H9 (cell line): ENCODE results near the gene ZNF674. TPM values are rescaled to one million over a fixed set of nuclear protein-coding genes. Genes with fewer than 3 reads are reported as not detected.

Experiments used
- DNase-seq: peaks from one replicate; pipeline ENCODE4 v3.0.0-alpha.2; 2017
- H2AFZ ChIP-seq: one replicate; pipeline ENCODE4 v1.6.1; 2013; ENCODE audit warnings: mild to moderate bottlenecking, low read length, control low read depth, moderate library complexity
- H2AK5ac ChIP-seq: 2 replicates; pipeline ENCODE4 v1.6.1; 2013; ENCODE audit warnings: low read length, control low read depth, mixed read lengths; ENCODE audit not compliant: insufficient read length
- H2BK120ac ChIP-seq: one replicate; pipeline ENCODE4 v1.6.1; 2013; ENCODE audit warnings: low read depth, mild to moderate bottlenecking, low read length, control low read depth, inconsistent platforms; ENCODE audit not compliant: poor library complexity, severe bottlenecking
- H2BK12ac ChIP-seq: 2 replicates; pipeline ENCODE4 v1.6.1; 2013; ENCODE audit warnings: low read length, control low read depth, mixed read lengths, low read depth; ENCODE audit not compliant: insufficient read length
- H2BK15ac ChIP-seq: 2 replicates; pipeline ENCODE4 v1.6.1; 2013; ENCODE audit warnings: low read depth, low read length, control low read depth
- H2BK20ac ChIP-seq: one replicate; pipeline ENCODE4 v1.6.1; 2013; ENCODE audit warnings: low read depth, mild to moderate bottlenecking, low read length, control low read depth, inconsistent platforms; ENCODE audit not compliant: poor library complexity, severe bottlenecking
- H2BK5ac ChIP-seq: 2 replicates; pipeline ENCODE4 v1.6.1; 2013; ENCODE audit warnings: low read length, control low read depth, mixed read lengths; ENCODE audit not compliant: insufficient read length
- H3K14ac ChIP-seq: 2 replicates; pipeline ENCODE4 v1.6.1; 2013; ENCODE audit warnings: low read length, control low read depth; ENCODE audit not compliant: insufficient read depth
- H3K18ac ChIP-seq: 2 replicates; pipeline ENCODE4 v1.6.1; 2013; ENCODE audit warnings: low read depth, mild to moderate bottlenecking, mixed read lengths, low read length, control low read depth; ENCODE audit not compliant: insufficient read length
- H3K23ac ChIP-seq: 2 replicates; pipeline ENCODE4 v1.6.1; 2013; ENCODE audit warnings: low read length, control low read depth, mixed read lengths, low read depth; ENCODE audit not compliant: insufficient read length
- H3K23me2 ChIP-seq: 2 replicates; pipeline ENCODE4 v1.6.1; 2013; ENCODE audit warnings: low read depth, mild to moderate bottlenecking, mixed read lengths, low read length, control low read depth; ENCODE audit not compliant: insufficient read length, poor library complexity, severe bottlenecking
- H3K27ac ChIP-seq: 2 replicates; pipeline ENCODE4 v1.5.1; 2013; ENCODE audit warnings: low read length, control low read depth, mixed read lengths, low read depth; ENCODE audit not compliant: insufficient read length
- H3K27me3 ChIP-seq: 2 replicates; pipeline ENCODE4 v1.6.1; 2013; ENCODE audit warnings: low read length, control low read depth, inconsistent platforms; ENCODE audit not compliant: insufficient read depth
- H3K4ac ChIP-seq: 2 replicates; pipeline ENCODE4 v1.6.1; 2013; ENCODE audit warnings: low read depth, mild to moderate bottlenecking, control low read depth, inconsistent platforms, low read length, moderate library complexity
- H3K4me1 ChIP-seq: 2 replicates; pipeline ENCODE4 v1.6.1; 2013; ENCODE audit warnings: low read length, control low read depth, inconsistent platforms; ENCODE audit not compliant: insufficient read depth
- H3K4me2 ChIP-seq: 2 replicates; pipeline ENCODE4 v1.6.1; 2013; ENCODE audit warnings: low read length, control low read depth, mixed read lengths; ENCODE audit not compliant: insufficient read length, insufficient read depth
- H3K56ac ChIP-seq: 2 replicates; pipeline ENCODE4 v1.6.1; 2013; ENCODE audit warnings: low read depth, mild to moderate bottlenecking, mixed read lengths, low read length, control low read depth; ENCODE audit not compliant: insufficient read length
- H3K79me1 ChIP-seq: 2 replicates; pipeline ENCODE4 v1.6.1; 2013; ENCODE audit warnings: low read depth, mild to moderate bottlenecking, moderate library complexity, low read length, control low read depth, inconsistent platforms; ENCODE audit not compliant: insufficient read depth, poor library complexity, severe bottlenecking
- H3K79me2 ChIP-seq: 2 replicates; pipeline ENCODE4 v1.6.1; 2013; ENCODE audit warnings: low read length, control low read depth, inconsistent platforms; ENCODE audit not compliant: insufficient read depth
- H3K9ac ChIP-seq: 2 replicates; pipeline ENCODE4 v1.6.1; 2013; ENCODE audit warnings: low read length, control low read depth, mixed read lengths; ENCODE audit not compliant: insufficient read length; ENCODE audit errors: extremely low read depth
- H3K9me3 ChIP-seq: one replicate; pipeline ENCODE4 v1.6.1; 2013; ENCODE audit warnings: low read depth, low read length, inconsistent platforms; ENCODE audit not compliant: control insufficient read depth
- H3T11ph ChIP-seq: one replicate; pipeline ENCODE4 v1.6.1; 2013; ENCODE audit warnings: mild to moderate bottlenecking, low read length, control low read depth, inconsistent platforms
- H4K20me1 ChIP-seq: one replicate; pipeline ENCODE4 v1.6.1; 2013; ENCODE audit not compliant: control insufficient read depth, insufficient read length, insufficient read depth
- H4K5ac ChIP-seq: 2 replicates; pipeline ENCODE4 v1.6.1; 2013; ENCODE audit warnings: low read depth, mild to moderate bottlenecking, mixed read lengths, low read length, control low read depth; ENCODE audit not compliant: insufficient read length
- H4K8ac ChIP-seq: replicated peaks from 2 replicates; pipeline ENCODE4 v1.6.1; 2013; ENCODE audit warnings: low read length, control low read depth, mixed read lengths, low read depth; ENCODE audit not compliant: insufficient read length
- H4K91ac ChIP-seq: 2 replicates; pipeline ENCODE4 v1.6.1; 2013; ENCODE audit warnings: low read depth, mild to moderate bottlenecking, moderate library complexity, mixed read lengths, low read length, control low read depth; ENCODE audit not compliant: insufficient read length
- H3K27ac Mint-ChIP-seq, 3 experiments: 2 replicates in 2 of 3; 3 replicates in 1 of 3; pipeline ENCODE4 v1.8.0; 2020 to 2021; ENCODE audit warnings: mixed read lengths in 3 of 3, mild to moderate bottlenecking in 1 of 3, moderate library complexity in 1 of 3
- H3K27me3 Mint-ChIP-seq: 2 replicates; pipeline ENCODE4 v1.8.0; 2021; ENCODE audit warnings: low read depth, mild to moderate bottlenecking, moderate library complexity, mixed read lengths
- H3K36me3 Mint-ChIP-seq, 3 experiments: 2 replicates in 2 of 3; 3 replicates in 1 of 3; pipeline ENCODE4 v1.8.0; 2020 to 2021; ENCODE audit warnings: low read depth in 3 of 3, mixed read lengths in 3 of 3; ENCODE audit not compliant: insufficient read depth in 1 of 3
- H3K4me1 Mint-ChIP-seq, 2 experiments: 2 replicates each; pipeline ENCODE4 v1.8.0; 2020; ENCODE audit warnings: mixed read lengths in 2 of 2
- H3K4me3 Mint-ChIP-seq, 2 experiments: 2 replicates in 1 of 2; 3 replicates in 1 of 2; pipeline ENCODE4 v1.8.0; 2020 to 2021; ENCODE audit warnings: mild to moderate bottlenecking in 2 of 2, mixed read lengths in 2 of 2, moderate library complexity in 1 of 2
- H3K9me3 Mint-ChIP-seq, 2 experiments: 2 replicates in 1 of 2; 3 replicates in 1 of 2; pipeline ENCODE4 v1.8.0; 2020; ENCODE audit warnings: mild to moderate bottlenecking in 2 of 2, mixed read lengths in 2 of 2, moderate library complexity in 1 of 2
- CTCF ChIP-seq: fragments of 200-600 bp; sonication (generic); conservative IDR thresholded peaks from 3 replicates; pipeline ENCODE4 v1.8.0; 2021; ENCODE audit warnings: antibody characterized with exemption, mild to moderate bottlenecking
- WGBS: extraction: QIAGEN DNeasy Blood & Tissue Kit; methylation state at CpG from one replicate; pipeline ENCODE4 v1.1.7; 2013; ENCODE audit warnings: missing lambda C conversion rate, low lambda C conversion rate, mixed read lengths; ENCODE audit not compliant: insufficient read length; ENCODE audit errors: extremely low coverage; 5-methylcytosine and 5-hydroxymethylcytosine counted together
- total RNA-seq: library from RNA; stranded (reverse); gene quantifications from 2 replicates; pipeline ENCODE4 v1.2.1, GENCODE V29; 2021

The ZNF674 gene
- total RNA-seq, 1 experiment from 2014 or later, result 10.1 TPM

- Mint-ChIP-seq H3K4me3 (no peak overlapping the region), H3K36me3 (peaks cover 20 to 47% (median 40%) of the 10 kb centered on the region in 3 experiments), H3K4me1 (peaks cover 9 to 21% of the 10 kb centered on the region in 2 experiments), H3K27me3 (no peaks in the 10 kb centered on the region), H3K9me3 (peaks cover 52 to 68% of the 10 kb centered on the region in 2 experiments), H3K27ac (no peak overlapping the region)
- no peak overlapping the region for H2BK120ac ChIP-seq
- DNase-seq, result no peak
- no peaks in the 10 kb centered on the region for H3K4me1 ChIP-seq
- no peak overlapping the region for H3K14ac ChIP-seq
- H4K5ac ChIP-seq, result no peak overlapping the region
- H3K23me2 ChIP-seq, result no peaks in the 10 kb centered on the region
- H4K91ac ChIP-seq, result no peak overlapping the region
- no peak overlapping the region for H2BK20ac ChIP-seq
- H2BK5ac ChIP-seq, result no peak overlapping the region
- H3T11ph ChIP-seq, result no peak overlapping the region
- no peak overlapping the region for H2BK12ac ChIP-seq
- no peaks in the 10 kb centered on the region for H4K20me1 ChIP-seq
- peaks cover 13% of the 10 kb centered on the region for H3K9me3 ChIP-seq
- no peaks in the 10 kb centered on the region for H3K79me1 ChIP-seq
- H3K23ac ChIP-seq, result no peak overlapping the region
- no peak overlapping the region for H3K9ac ChIP-seq
- H3K4me2 ChIP-seq, result no peak overlapping the region
- H3K79me2 ChIP-seq, result peaks cover 12% of the 10 kb centered on the region
- no peak overlapping the region for H3K4ac ChIP-seq
- no peak overlapping the region for H3K18ac ChIP-seq
- no CpG with 5 or more reads among the region's 2 CpGs for WGBS
- H3K27ac ChIP-seq, result no peak overlapping the region
- no peak for TF ChIP-seq CTCF
- H2AK5ac ChIP-seq, result no peak overlapping the region
- no peaks in the 10 kb centered on the region for H3K27me3 ChIP-seq
- H4K8ac ChIP-seq, result no peak overlapping the region
- H2BK15ac ChIP-seq, result no peak overlapping the region
- H2AFZ ChIP-seq, result no peak overlapping the region
- no peak overlapping the region for H3K56ac ChIP-seq
These were observed 1.8 kb downstream of the ZNF674 start for GRCh38 chrX:46543441-46543840.
